Measurements from ENCODE around the gene DPYSL4.
"Not testable (repeated sequence)": the region's sequence is repeated elsewhere in the genome, so short reads cannot be mapped to it uniquely, and the experiment has no call there.

DPYSL4 gene

GRCh38 chr10:132207536-132208461, 21.1 kb downstream of the DPYSL4 start:
- DNase-seq (ENCODE audit: low spot score): no peak

DNA sequence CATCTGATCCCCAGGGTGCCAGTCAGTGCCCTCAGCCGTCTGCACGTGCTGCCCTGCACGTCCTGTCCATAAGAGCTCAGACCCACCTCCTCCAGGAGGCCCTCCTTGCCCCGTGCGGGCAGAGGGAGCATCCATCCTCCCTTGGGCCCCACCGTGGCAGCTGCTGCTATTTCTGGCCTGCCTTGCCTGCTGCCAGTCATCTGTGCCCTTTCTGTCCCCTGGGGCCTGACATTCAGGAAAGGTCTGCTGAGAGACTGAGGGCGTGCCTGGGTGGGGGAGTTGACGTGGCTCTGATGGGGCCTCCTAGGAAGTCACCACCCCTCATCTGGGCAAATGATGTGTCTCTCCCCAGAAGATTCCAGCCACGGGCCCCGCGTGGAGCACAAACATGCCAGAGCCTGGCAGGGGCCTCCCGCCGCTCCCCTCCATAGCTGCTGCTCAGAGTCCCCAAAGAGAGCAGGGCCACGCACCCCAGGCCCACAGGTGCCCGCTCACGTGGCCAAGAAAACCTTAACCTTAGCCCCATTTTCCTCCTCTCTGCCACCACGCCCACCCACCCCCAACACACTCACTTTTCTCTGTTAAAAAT, 21.8 kb downstream of the DPYSL4 start:
- DNase-seq (ENCODE audit: low spot score): no peak

- no peak for DNase-seq (ENCODE audit: low spot score)
Observed at GRCh38 chr10:132209130-132209529, 22.4 kb downstream of the DPYSL4 start.

DNA sequence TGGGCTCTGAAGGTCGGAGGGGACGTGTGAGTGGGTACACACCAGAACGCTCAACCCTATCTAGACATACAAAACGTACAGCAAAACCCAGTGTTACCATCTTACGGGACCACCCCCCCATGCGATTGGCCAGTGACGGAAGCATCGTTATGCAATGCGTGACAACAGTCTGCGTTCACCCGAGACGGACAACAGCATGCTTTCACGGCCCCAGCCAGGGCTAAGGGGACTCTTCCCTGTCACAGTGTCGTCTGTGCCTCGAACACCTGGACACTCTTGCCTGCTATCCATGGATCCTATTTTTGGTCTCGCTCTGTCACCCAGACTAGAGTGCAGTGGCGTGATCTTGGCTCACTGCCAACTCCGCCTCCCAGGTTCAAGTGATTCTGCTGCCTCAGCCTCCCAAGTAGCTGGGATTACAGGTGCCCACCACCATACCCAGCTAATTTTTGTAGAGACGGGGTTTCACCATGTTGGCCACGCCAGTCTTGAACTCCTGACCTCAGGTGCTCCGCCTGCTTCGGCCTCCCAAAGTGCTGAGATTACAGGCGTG, 23.3 kb downstream of the DPYSL4 start:
- no peak for DNase-seq (ENCODE audit: low spot score)

DNA sequence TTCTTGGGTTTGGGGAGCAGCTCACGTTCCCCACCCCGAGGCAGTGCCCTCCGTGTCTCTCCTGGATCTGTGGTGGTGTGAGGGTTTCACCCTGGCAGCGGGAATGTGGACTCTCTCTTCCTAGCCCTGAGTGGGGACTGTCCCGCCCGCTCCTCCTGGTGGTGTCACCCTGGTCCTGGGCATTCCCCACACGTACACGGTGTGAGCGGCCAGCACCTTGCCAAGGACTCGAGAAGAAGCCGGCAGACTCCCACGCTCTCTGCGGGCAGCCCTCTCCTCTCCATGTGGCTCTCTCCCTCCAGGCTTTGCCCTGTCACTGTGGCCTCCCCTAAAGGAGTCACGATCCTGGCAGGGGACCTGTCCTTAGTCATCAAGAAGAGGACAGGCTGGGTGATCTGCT, 24.0 kb downstream of the DPYSL4 start:
- DNase-seq (ENCODE audit: low spot score): no peak

DNA sequence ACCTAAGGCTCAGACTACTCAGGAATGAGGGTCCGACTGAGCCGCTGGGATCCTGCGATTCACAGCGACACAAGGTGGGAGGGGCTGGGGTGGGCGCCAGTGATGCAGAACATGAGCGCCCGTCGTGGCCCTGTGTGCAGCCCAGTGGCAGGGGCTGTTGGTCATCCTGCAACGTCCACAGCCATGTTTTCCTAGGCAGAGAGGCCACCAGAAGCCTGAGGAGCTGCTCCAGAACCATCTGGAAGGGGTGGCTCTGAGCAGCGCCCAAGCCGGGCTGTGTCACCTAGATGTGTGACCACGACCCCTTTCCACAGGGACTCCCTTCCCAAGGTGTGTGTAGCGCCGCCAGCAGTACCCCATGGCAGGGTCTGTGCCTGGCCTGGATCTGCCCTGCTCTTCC, 24.5 kb downstream of the DPYSL4 start:
- no peak for DNase-seq (ENCODE audit: low spot score)

GRCh38 chr10:132212816-132213215, 26.1 kb downstream of the DPYSL4 start:
- no peak for DNase-seq (ENCODE audit: low spot score)

- DNase-seq (ENCODE audit: low spot score): no peak
Observed at GRCh38 chr10:132213917-132214316, 27.2 kb downstream of the DPYSL4 start.

DNA sequence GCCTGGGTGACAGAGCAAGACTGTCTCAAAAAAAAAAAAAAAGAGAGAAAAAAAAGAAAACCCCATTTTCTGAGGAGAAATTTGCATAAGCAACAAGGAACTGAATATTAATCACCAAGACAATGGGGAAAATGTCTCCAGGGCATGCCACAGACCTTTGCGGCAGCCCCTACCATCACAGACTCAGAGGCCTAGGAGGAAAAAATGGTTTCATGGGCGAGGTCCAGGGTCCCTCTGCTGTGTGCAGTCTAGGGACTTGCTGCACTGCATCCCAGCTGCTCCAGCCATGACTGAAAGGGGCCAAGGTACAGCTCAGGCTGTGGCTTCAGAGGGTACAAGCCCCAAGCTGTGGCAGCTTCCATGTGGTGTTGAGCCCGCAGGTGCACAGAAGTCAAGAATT, 29.7 kb downstream of the DPYSL4 start:
- not testable (repeated sequence) for DNase-seq (ENCODE audit: low spot score)

GRCh38 chr10:132219486-132219885, 32.7 kb downstream of the DPYSL4 start:
- no peak for DNase-seq (ENCODE audit: low spot score)

GRCh38 chr10:132220061-132220460, 33.3 kb downstream of the DPYSL4 start:
- no peak for DNase-seq (ENCODE audit: low spot score)

DNA sequence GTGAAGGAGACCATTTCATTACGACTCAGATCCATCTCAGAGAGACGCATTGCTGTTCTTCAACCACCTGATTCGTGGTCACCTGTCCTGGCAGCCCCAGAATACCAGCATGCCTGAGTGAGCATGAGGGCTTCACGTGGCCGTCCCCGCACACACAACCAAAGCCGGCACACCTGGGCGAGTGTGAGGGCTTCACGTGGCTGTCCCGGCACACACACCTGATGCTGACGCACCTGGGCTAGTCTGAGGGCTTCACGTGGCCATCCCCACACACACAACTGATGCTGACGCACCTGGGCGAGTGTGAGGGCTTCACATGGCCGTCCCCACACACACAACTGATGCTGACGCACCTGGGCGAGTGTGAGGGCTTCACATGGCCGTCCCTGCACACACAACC, 34.2 kb downstream of the DPYSL4 start:
- DNase-seq (ENCODE audit: low spot score): not testable (repeated sequence)

DNA sequence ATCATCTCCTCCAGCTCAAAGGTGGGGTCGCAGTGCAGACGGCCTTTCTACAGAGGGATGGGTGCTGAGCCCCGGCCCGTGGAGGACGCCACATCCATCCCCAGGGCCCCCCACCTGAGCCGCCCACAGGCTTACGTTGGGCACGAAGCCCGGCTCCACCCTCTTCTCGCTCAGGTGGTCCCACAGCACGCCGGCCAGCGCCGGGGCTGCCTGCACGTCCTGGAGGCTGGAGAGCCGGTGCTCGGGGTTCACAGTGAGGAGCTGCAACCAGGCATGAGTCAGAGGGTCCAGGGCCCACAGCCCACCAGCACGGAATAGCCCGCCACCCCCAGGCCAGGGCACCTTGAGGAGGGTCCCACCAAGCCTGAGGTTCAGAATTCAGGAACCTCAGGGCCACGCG, 36.0 kb downstream of the DPYSL4 start:
- no peak for DNase-seq (ENCODE audit: low spot score)

GRCh38 chr10:132223156-132223590, 36.4 kb downstream of the DPYSL4 start:
- peak; percentile 85 for DNase-seq (ENCODE audit: low spot score)

- DNase-seq (ENCODE audit: low spot score): no peak
Observed at GRCh38 chr10:132223611-132224342, 37.0 kb downstream of the DPYSL4 start.

DNA sequence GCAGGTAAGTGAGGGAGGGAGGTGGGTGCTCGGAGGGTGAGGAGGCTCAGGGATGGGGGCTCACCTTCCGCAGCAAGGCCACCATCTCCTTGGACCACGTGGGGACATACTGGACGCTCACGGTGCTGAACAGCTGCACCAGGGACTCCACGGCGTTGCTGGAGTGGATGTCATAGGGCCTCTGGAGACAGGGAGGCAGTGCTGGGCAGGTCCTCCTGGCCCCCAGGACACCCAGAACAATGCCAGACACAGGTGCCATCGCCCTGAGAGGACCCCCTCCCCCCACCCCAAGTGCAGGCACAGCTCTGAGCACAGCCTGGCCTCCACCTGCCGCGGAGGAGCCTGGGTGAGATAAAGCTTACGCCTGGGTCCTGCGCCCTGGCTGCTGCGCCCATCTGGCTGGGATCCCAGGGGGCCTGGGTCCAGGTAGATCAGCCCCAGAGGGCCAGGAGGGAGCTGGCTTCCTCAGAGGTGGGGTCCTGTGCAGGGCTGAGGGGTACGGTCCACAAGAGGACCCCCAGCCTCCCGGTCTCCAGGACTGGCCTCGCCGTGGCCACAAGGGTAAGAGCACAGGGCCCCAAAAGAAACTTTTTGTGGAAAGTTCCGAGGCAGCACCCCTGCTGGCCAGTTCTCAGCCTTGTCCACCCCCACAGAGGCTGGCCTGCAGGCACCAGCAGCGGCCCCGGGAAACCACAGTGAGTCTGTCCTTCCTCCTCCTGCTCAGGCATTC, 37.8 kb downstream of the DPYSL4 start:
- no peak for DNase-seq (ENCODE audit: low spot score)

- no peak for DNase-seq (ENCODE audit: low spot score)
Observed at GRCh38 chr10:132225073-132225848, 38.5 kb downstream of the DPYSL4 start.

- DNase-seq (ENCODE audit: low spot score): no peak
Observed at GRCh38 chr10:132225849-132226205, 39.1 kb downstream of the DPYSL4 start.

DNA sequence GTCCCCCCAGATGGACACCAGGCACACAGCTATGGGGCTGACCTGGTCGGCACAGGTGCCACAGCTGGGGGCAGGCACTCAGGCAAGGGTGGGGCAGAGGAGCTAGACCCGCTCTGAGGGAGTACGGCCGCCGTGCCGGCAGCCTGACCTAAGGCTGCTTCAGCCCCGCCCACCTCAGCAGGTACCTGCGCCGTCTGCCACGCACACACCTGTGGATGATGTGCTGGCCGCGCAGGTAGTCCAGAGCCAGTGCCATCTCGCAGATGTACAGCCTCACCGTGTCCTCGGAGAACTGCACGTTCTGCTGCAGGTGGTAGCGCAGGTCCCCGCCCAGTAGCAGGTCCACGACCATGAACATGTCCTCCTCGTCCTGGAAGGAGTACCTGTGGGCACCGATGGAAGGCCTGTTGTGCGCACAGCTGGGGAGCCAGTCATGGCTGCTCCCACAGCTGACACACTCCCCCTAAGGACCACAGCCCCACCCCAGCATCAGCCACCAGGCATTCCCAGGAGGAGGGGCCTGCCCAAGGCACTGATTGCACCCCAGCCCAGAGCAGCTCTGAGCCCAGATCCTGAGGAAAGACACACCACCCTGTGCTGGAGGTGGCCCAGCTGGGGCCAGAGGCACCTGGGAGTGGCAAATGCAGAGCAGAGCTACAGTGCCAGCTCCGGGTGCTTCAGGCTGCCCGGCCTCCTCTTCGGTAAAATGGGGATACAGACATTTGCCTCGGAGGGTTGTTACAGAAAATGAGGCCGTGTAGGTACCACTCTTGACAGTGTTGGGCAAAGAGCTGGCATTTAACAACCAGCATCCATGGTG, 40.0 kb downstream of the DPYSL4 start:
- DNase-seq (ENCODE audit: low spot score): no peak

DNA sequence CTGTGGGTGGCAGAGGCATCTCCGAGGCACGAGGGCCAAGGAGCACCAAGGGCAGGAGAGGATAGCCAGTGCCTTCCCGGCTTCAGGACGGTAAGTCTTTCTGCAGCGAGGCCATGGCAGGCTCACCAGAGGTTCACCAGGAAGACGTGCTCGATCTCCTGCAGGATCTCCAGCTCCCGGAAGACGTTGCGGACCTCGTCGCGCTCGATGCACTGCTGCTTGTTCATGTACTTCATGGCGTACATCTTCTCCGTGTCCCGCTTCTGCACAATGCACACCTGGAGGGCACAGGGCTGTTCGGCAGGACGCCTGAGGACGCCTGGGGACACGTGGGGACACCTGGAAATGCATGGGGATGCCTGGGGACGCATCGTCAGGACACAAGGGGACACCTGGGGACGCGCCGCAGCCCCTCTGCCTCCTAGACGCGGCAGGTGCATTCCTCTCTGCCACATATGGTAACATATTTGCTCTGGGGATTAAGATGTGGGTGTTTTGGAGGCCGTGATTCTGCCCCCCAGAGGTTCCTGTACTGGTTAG, 41.2 kb downstream of the DPYSL4 start:
- no peak for DNase-seq (ENCODE audit: low spot score)
